Cardiac muscle cell (in vitro differentiated cells and primary cell): ENCODE data around the gene CST8. TPM values are rescaled to one million over a fixed set of nuclear protein-coding genes. Genes with fewer than 3 reads are reported as not detected.

ENCODE experiments used
- DNase-seq, 2 donors: peaks; one replicate each; pipeline versions ENCODE4 v3.0.0 to v3.0.0-alpha.2; 2010 to 2017; ENCODE audit warnings: low read depth in 1 of 2, low spot score in 1 of 2
- H3K27ac ChIP-seq: fragments of 200-600 bp; sonication (generic); 2 replicates; pipeline ENCODE4 v1.5.1; 2016
- H3K27me3 ChIP-seq: fragments of 200-600 bp; sonication (generic); 2 replicates; pipeline ENCODE4 v1.6.0; 2016; ENCODE audit warnings: control low read depth
- H3K36me3 ChIP-seq: fragments of 200-600 bp; sonication (generic); 2 replicates; pipeline ENCODE4 v1.5.1; 2016; ENCODE audit warnings: control low read depth
- H3K4me1 ChIP-seq: fragments of 200-600 bp; sonication (generic); 2 replicates; pipeline ENCODE4 v1.8.1; 2017; ENCODE audit warnings: low read depth, mild to moderate bottlenecking, mixed run types
- H3K4me3 ChIP-seq: fragments of 200-600 bp; sonication (generic); 2 replicates; pipeline ENCODE4 v1.5.1; 2016; ENCODE audit warnings: mild to moderate bottlenecking
- H3K9me3 ChIP-seq: fragments of 200-600 bp; sonication (generic); 2 replicates; pipeline ENCODE4 v1.5.1; 2017; ENCODE audit warnings: low read depth, mild to moderate bottlenecking, control low read depth
- CTCF ChIP-seq: IDR thresholded peaks from 2 replicates; pipeline ENCODE4 v1.5.1; 2012; ENCODE audit warnings: low read depth, mild to moderate bottlenecking, low read length
- polyA plus RNA-seq: library from polyadenylated mRNA; unstranded; fragments of >200 nt; fragmentation: Nextera tagmentation; extraction: Ambion mirVana; gene quantifications from 2 replicates; pipeline ENCODE4 v1.2.1, GENCODE V29; 2016
- total RNA-seq: library from RNA; depleted of rRNA; stranded (reverse); fragments of >200 nt; gene quantifications from 2 replicates; pipeline ENCODE4 v1.2.3, GENCODE V29; 2016

CST8 gene
- total and polyA plus RNA-seq, 2 experiments from 2014 or later: not detected

DNA sequence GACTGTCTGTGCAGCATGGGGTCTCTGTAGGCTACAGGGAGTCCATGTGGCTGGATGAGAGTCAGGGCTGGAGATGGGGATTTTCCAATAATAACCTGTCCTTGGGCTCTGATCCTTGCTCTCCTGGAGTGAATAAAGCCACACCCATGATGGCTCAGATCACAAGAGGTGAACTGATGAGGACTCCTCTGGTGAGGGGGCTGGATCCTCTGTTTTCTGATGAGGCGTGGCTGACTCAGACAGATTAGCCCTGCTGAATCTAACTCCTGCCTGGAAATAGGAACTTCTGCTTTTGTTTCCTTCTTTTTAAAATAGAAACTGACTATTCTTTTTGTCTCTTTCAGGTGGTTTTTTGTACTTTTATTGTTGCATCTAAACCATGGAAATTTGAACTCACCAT, 50.4 kb downstream of the CST8 start:
- H3K4me3 ChIP-seq: no peak overlapping the region
- H3K36me3 ChIP-seq: no peaks in the 10 kb centered on the region
- H3K27ac ChIP-seq: no peak overlapping the region
- DNase-seq: no peak
- no peak for TF ChIP-seq CTCF
- no peaks in the 10 kb centered on the region for H3K4me1 ChIP-seq
- H3K9me3 ChIP-seq: no peaks in the 10 kb centered on the region
- no peaks in the 10 kb centered on the region for H3K27me3 ChIP-seq

DNA sequence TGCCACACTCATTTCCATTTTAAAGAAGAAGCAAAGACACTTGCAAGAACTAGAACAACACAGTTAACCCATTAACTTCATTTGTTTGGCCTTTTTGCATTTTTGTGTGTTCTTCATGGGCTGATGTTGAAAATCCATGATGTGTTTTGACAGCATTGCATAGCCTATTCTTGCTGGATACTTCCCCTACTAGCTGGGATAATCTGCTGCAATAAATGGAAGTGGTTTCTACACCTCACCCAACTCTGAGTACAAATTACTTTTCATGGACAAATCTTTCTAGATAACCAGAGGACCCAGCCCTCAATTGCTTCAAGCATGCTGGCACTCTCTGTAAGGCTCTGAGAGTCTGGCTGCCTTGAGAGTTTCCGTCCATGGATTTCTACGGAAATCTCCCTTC, 50.9 kb downstream of the CST8 start:
- no peak overlapping the region for H3K27ac ChIP-seq
- no peak for TF ChIP-seq CTCF
- no peaks in the 10 kb centered on the region for H3K4me1 ChIP-seq
- no peaks in the 10 kb centered on the region for H3K9me3 ChIP-seq
- H3K36me3 ChIP-seq: no peaks in the 10 kb centered on the region
- no peak overlapping the region for H3K4me3 ChIP-seq
- H3K27me3 ChIP-seq: no peaks in the 10 kb centered on the region
- DNase-seq: no peak

GRCh38 chr20:23542801-23543200, 51.9 kb downstream of the CST8 start:
- H3K36me3 ChIP-seq: no peaks in the 10 kb centered on the region
- DNase-seq: no peak
- no peak overlapping the region for H3K27ac ChIP-seq
- TF ChIP-seq CTCF: no peak
- H3K9me3 ChIP-seq: no peaks in the 10 kb centered on the region
- no peak overlapping the region for H3K4me3 ChIP-seq
- no peaks in the 10 kb centered on the region for H3K4me1 ChIP-seq
- H3K27me3 ChIP-seq: no peaks in the 10 kb centered on the region

DNA sequence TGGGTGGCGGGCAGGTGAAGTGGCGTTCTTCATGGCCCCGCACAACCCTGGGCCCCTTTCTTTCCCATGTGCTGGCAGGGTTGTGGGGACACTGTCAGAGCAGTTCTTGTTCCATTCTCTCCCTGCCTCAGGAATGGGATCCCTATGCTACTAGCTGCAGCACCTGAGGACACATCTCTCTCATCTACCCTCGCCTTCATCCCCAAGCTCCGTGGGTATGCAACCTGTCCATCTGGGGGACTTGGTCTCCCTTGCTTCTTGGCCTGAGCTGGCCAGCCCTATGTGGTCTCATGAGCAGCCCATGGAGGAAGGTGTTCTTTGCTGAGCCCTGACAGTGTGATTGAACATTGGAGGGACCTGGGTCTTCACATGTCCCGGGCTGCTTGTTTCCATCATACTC, 53.2 kb downstream of the CST8 start:
- Histone ChIP-seq H3K36me3 (no peaks in the 10 kb centered on the region), H3K4me3 (no peak overlapping the region), H3K27ac (no peak overlapping the region), H3K4me1 (no peaks in the 10 kb centered on the region), H3K27me3 (no peaks in the 10 kb centered on the region), H3K9me3 (no peaks in the 10 kb centered on the region)
- TF ChIP-seq CTCF: no peak
- no peak for DNase-seq

Other genes with a start within 250 kb of the CST8 start
- gene NXT1, start 140.3 kb upstream of the CST8 start, total RNA-seq: 27.4 and 39.1 TPM in 2 replicates
- 29.1 and 34.2 TPM in 2 replicates for gene NXT1, start 140.3 kb upstream of the CST8 start, polyA plus RNA-seq
- 19.0 and 20.2 TPM in 2 replicates for gene GZF1, start 128.9 kb upstream of the CST8 start, total RNA-seq
- 7.4 and 10.4 TPM in 2 replicates for gene GZF1, start 128.9 kb upstream of the CST8 start, polyA plus RNA-seq
- 10.0 and 16.6 TPM in 2 replicates for gene NAPB, start 69.6 kb upstream of the CST8 start, total RNA-seq
- 12.9 and 27.2 TPM in 2 replicates for gene NAPB, start 69.6 kb upstream of the CST8 start, polyA plus RNA-seq
- not detected in 2 replicates for gene CSTL1, start 51.4 kb upstream of the CST8 start, total RNA-seq
- gene CSTL1, start 51.4 kb upstream of the CST8 start, polyA plus RNA-seq: not detected in 2 replicates
- not detected in 2 replicates for gene CST11, start 38.2 kb upstream of the CST8 start, total RNA-seq
- gene CST11, start 38.2 kb upstream of the CST8 start, polyA plus RNA-seq: not detected in 2 replicates
- gene CST9L, start 77.4 kb downstream of the CST8 start, total RNA-seq: not detected in 2 replicates
- gene CST9L, start 77.4 kb downstream of the CST8 start, polyA plus RNA-seq: not detected in 2 replicates
- gene CST9, start 114.8 kb downstream of the CST8 start, total RNA-seq: not detected in 2 replicates
- not detected in 2 replicates for gene CST9, start 114.8 kb downstream of the CST8 start, polyA plus RNA-seq
- gene CST3, start 146.8 kb downstream of the CST8 start, total RNA-seq: 256 and 300 TPM in 2 replicates
- 214 and 261 TPM in 2 replicates for gene CST3, start 146.8 kb downstream of the CST8 start, polyA plus RNA-seq
- gene CST4, start 197.9 kb downstream of the CST8 start, total RNA-seq: not detected in 2 replicates
- not detected in 2 replicates for gene CST4, start 197.9 kb downstream of the CST8 start, polyA plus RNA-seq